Nephron progenitor cell (in vitro differentiated cells): ENCODE data around the gene APOL2.

Source experiments
- DNase-seq: peaks from one replicate; pipeline ENCODE4 v3.0.0; 2021
- H3K27ac Mint-ChIP-seq: 2 replicates; pipeline ENCODE4 v1.8.0; 2021; ENCODE audit warnings: mild to moderate bottlenecking, moderate library complexity, mixed read lengths
- H3K27me3 Mint-ChIP-seq: 2 replicates; pipeline ENCODE4 v1.8.0; 2021; ENCODE audit warnings: mild to moderate bottlenecking, low read depth, mixed read lengths; ENCODE audit not compliant: poor library complexity
- H3K36me3 Mint-ChIP-seq: 2 replicates; pipeline ENCODE4 v1.8.0; 2021; ENCODE audit warnings: low read depth, mixed read lengths
- H3K4me1 Mint-ChIP-seq: 2 replicates; pipeline ENCODE4 v1.8.0; 2021; ENCODE audit warnings: mixed read lengths
- H3K4me3 Mint-ChIP-seq: 2 replicates; pipeline ENCODE4 v1.8.0; 2021; ENCODE audit warnings: mild to moderate bottlenecking, moderate library complexity, mixed read lengths
- H3K9me3 Mint-ChIP-seq: 2 replicates; pipeline ENCODE4 v1.8.0; 2021; ENCODE audit warnings: mild to moderate bottlenecking, moderate library complexity, mixed read lengths
- CTCF ChIP-seq: fragments of 200-600 bp; sonication (generic); IDR thresholded peaks from 2 replicates; pipeline ENCODE4 v1.5.0; 2021; ENCODE audit warnings: antibody characterized with exemption

APOL2 gene

GRCh38 chr22:36239401-36240171, at the start of gene APOL2:
TSS of gene APOL2 (minus strand) at chr22:36239527. CDS start at chr22:36233162, 6,365 bp downstream.
- Mint-ChIP-seq H3K36me3 (peaks cover 20% of the 10 kb centered on the region), H3K27me3 (peaks cover 17% of the 10 kb centered on the region), H3K9me3 (peaks cover 36% of the 10 kb centered on the region), H3K4me1 (peaks cover 25% of the 10 kb centered on the region), H3K4me3 (peak within 1 kb of the TSS; percentile 87), H3K27ac (peak within 1 kb of the TSS; percentile 66)
- DNase-seq = peak; percentile 75
- TF ChIP-seq CTCF = peak; percentile 30

GRCh38 chr22:36288571-36289405, 49.5 kb upstream of the APOL2 start:
- peak overlapping the region; percentile 61 for H3K27ac Mint-ChIP-seq
- peaks cover 21% of the 10 kb centered on the region for H3K9me3 Mint-ChIP-seq
- H3K4me1 Mint-ChIP-seq = peaks cover 13% of the 10 kb centered on the region
- H3K4me3 Mint-ChIP-seq = no peak overlapping the region
- TF ChIP-seq CTCF = no peak
- no peaks in the 10 kb centered on the region for H3K27me3 Mint-ChIP-seq
- no peak for DNase-seq
- H3K36me3 Mint-ChIP-seq = peaks cover 77% of the 10 kb centered on the region

GRCh38 chr22:36287881-36288515, 48.7 kb upstream of the APOL2 start:
- Mint-ChIP-seq H3K9me3 (peaks cover 21% of the 10 kb centered on the region), H3K36me3 (peaks cover 74% of the 10 kb centered on the region), H3K4me3 (no peak overlapping the region), H3K27me3 (no peaks in the 10 kb centered on the region), H3K4me1 (peaks cover 14% of the 10 kb centered on the region), H3K27ac (no peak overlapping the region)
- TF ChIP-seq CTCF = no peak
- no peak for DNase-seq

- no peaks in the 10 kb centered on the region for H3K27me3 Mint-ChIP-seq
- peaks cover 31% of the 10 kb centered on the region for H3K4me1 Mint-ChIP-seq
- no peak overlapping the region for H3K27ac Mint-ChIP-seq
- peak; percentile 91 for DNase-seq
- no peak overlapping the region for H3K4me3 Mint-ChIP-seq
- H3K36me3 Mint-ChIP-seq = peaks cover 63% of the 10 kb centered on the region
- peak; percentile 95 for TF ChIP-seq CTCF
- peaks cover 8% of the 10 kb centered on the region for H3K9me3 Mint-ChIP-seq
These were observed 47.0 kb upstream of the APOL2 start for GRCh38 chr22:36286096-36286957.

- no peak for DNase-seq
- peaks cover 63% of the 10 kb centered on the region for H3K36me3 Mint-ChIP-seq
- no peak overlapping the region for H3K4me3 Mint-ChIP-seq
- H3K27ac Mint-ChIP-seq = no peak overlapping the region
- no peaks in the 10 kb centered on the region for H3K27me3 Mint-ChIP-seq
- no peak for TF ChIP-seq CTCF
- peaks cover 6% of the 10 kb centered on the region for H3K9me3 Mint-ChIP-seq
- peaks cover 34% of the 10 kb centered on the region for H3K4me1 Mint-ChIP-seq
These were observed 46.2 kb upstream of the APOL2 start for GRCh38 chr22:36285545-36285944.
